Astrocyte (in vitro differentiated cells and primary cell): Measurements from ENCODE around the gene KCNAB1.

Experiments
- CTCF ChIP-seq: IDR thresholded peaks from 2 replicates; pipeline ENCODE4 v1.5.1; 2011; ENCODE audit warnings: low read depth, mild to moderate bottlenecking, inconsistent platforms, low read length, moderate library complexity; ENCODE audit not compliant: insufficient read depth
- EZH2 ChIP-seq: IDR thresholded peaks from 2 replicates; pipeline ENCODE4 v1.6.1; 2012; ENCODE audit warnings: mild to moderate bottlenecking, low read length, inconsistent platforms; ENCODE audit not compliant: insufficient read depth

DNA sequence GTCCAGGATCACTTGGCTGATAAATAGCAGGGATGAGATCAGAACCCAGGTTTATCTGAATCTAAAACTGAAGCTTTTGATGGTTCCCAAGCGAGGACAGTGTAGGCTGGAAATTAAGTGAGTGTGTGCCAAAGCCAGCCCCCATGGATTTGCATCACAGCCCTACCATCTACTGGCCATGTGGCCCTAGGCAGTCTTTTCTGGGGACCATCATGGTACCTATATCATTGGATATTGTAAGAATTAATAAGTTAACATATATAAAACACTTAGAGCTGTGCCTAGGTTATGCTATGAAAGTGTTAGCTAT, 467.3 kb downstream of the KCNAB1 start:
- TF ChIP-seq CTCF (no peak), EZH2 (no peak)
